ENCODE results near the gene SELENOF. TPM values are rescaled to one million over a fixed set of nuclear protein-coding genes. Genes with fewer than 3 reads are reported as not detected.

Gene SELENOF
- polyA plus RNA-seq, 3 donors from 2014 or later: 324 to 392 (median 360) TPM

Other genes with a start within 250 kb of the SELENOF start
- gene SH3GLB1, start 209.6 kb downstream of the SELENOF start, polyA plus RNA-seq: 10 to 100 TPM; 75.3 to 92.6 (median 86.4) TPM
- gene HS2ST1, start 509 bp upstream of the SELENOF start, polyA plus RNA-seq: 1 to 10 TPM; 6.5 to 8.7 (median 7.5) TPM

Measured in immature natural killer cell (primary cell).